GM21786 (cell line): ENCODE data around the gene NMNAT1.
"Not testable (repeated sequence)": the region's sequence is repeated elsewhere in the genome, so short reads cannot be mapped to it uniquely, and the experiment has no call there.

Experiments used
- ATAC-seq: cut with Tn5 transposase; IDR thresholded peaks from one replicate; pipeline ENCODE4 v1.9.1; 2021; ENCODE audit not compliant: unreplicated experiment

The NMNAT1 gene

DNA sequence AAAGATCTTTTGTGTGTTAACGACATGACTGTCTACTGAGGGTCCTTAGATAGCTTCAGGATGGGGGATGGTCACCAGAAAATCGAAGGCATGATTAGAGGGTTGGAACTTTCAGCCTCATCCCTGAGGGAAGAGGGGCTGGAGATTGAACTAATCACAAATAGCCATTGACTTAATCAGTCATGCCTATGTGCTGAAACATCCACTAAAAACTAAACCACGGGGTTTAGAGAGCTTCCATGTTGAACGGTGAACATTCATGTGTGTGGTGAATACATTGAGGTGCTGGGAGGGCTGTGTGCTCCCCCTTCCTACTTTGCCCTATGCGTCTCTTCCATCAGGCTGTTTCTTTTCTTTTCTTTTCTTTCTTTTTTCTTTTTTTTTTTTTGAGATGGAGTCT, 70.7 kb downstream of the NMNAT1 start:
- no peak for ATAC-seq

DNA sequence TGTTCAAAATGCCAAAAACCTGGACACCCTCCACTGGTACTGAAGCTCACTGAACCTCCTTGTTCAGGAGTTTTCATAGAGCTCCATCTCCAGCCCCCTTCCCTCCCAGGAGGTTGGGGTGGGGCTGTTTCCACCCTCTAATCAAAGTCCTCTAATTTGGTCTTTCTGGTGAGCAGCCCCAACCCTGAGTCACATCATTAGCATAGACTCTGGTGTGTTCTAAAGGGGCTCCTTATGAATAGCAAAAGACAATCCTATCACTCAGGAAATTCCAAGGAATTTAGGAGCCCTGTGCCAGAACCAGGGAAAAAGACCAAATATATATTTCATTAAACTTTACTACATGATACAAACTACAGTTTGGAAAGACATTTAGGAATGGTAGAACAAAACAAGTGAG, 76.3 kb downstream of the NMNAT1 start:
- no peak for ATAC-seq

DNA sequence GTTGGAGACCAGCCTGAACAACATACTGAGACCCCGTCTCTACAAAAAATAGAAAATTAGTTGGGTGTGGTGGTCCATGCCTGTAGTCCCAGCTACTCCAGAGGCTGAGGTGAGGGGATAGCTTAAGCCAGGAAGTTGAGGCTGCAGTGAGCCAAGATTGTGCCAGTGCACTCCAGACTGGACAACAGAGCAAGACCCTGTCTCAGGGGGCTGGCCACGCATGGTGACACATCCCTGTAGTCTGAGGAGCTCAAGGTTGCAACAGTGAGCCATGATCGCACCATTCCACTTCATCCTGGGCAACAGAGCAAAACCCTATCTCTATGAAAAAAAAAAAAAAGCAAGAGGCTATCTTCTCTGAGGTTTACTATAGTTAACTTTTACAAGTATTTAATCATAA, 76.8 kb downstream of the NMNAT1 start:
- ATAC-seq, result no peak

GRCh38 chr1:10020678-10021077, 77.4 kb downstream of the NMNAT1 start:
- not testable (repeated sequence) for ATAC-seq

DNA sequence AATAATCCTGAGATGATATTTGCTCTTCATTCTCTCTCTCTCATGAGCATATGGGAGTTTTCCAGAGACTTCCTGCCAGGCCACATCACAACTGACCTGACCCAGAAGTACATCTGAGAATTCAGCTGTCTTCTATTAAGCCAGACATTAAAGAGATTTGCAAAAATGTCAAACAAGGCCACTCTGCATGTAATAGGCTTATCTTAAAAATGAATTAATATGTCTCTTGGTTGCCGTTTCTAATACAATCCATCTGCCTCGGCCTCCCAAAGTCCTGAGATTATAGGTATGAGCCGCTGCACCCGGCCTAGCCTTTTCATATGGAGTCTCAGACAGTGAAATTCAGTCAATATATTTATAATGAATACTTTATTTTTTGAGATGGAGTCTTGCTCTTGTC, 78.7 kb downstream of the NMNAT1 start:
- not testable (repeated sequence) for ATAC-seq

GRCh38 chr1:10022656-10023055, 79.4 kb downstream of the NMNAT1 start:
- ATAC-seq, result no peak

DNA sequence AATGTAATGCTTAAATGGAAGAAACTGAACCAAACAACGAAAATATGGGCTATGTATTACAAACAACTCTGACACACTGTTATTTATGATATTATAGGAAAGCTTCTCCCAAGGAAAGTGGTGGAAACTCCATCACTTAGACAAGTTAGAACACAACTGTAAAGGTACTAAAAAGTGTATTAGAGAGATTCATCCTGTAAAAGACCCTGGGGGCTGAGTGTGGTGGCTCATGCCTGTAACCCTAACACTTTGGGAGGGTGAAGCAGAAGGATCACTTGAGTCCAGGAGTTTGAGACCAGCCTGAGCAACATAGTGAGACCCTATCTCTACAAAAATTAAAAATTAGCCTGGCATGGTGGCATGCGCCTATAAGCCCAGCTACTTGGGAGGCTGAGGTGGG, 82.1 kb downstream of the NMNAT1 start:
- ATAC-seq, result no peak

GRCh38 chr1:10027027-10027426, 83.8 kb downstream of the NMNAT1 start:
- no peak for ATAC-seq

DNA sequence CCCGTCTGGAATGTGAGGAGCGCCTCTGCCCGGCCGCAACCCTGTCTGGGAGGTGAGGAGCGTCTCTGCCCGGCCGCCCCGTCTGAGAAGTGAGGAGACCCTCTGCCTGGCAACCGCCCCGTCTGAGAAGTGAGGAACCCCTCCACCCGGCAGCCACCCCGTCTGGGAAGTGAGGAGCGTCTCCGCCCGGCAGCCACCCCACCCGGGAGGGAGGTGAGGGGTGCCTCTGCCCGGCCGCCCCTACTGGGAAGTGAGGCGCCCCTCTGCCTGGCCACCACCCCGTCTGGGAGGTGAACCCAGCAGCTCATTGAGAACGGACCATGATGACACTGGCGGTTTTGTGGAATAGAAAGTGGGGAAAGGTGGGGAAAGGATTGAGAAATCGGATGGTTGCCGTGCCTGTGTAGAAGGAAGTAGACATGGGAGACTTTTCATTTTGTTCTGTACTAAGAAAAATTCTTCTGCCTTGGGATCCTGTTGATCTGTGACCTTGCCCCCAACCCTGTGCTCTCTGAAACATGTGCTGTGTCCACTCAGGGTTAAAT, 85.8 kb downstream of the NMNAT1 start:
- ATAC-seq, result not testable (repeated sequence)

- no peak for ATAC-seq
Observed at GRCh38 chr1:10031461-10031860, 88.2 kb downstream of the NMNAT1 start.

DNA sequence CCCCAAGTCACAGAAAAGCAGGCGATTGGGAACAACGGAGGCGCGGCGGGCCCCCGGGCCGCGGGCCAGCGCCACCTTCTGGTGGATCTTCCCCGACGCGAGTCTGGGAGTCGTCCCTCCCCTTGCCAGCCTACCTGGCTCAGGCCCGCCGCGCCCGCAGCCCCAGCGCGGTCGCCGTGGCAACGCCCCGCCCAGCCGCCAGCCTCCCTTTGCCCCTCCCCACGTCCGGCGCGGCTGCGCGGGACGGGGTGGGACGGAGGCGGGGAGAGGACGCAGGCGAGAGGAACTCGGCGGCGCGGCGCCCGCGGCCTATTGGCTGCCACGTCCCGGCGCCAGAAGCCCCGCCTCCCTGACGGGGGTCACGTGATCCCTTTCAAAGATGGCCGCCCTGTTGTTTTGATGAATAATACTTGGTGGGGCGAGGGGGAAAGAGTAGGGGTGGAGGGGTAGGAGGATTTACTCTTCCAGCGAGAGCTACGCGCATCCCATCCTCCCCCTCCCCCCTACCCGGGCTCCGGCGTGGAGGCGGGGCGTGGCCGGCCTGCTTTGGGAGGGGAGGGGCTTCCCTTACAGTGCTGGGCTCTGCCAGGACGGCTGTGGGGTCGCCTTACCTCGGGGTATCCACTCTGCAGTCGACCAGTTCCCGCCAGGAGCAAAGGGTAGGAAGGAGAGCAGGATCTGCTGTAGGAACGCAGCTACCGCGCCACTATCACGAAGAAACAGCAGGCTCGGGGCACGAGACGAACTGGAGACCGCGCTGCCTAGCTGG, 89.5 kb downstream of the NMNAT1 start, which contains the start of gene UBE4B:
Gene UBE4B, plus strand, starts transcription at position 369 of the 769 bp plus-strand sequence. CDS start 713 bp downstream, outside the sequence.
- ATAC-seq, result peak; percentile 94

GRCh38 chr1:10033359-10033845, 90.1 kb downstream of the NMNAT1 start:
- ATAC-seq, result peak; percentile 12
